ENCODE data around the gene ANP32B.

DNA sequence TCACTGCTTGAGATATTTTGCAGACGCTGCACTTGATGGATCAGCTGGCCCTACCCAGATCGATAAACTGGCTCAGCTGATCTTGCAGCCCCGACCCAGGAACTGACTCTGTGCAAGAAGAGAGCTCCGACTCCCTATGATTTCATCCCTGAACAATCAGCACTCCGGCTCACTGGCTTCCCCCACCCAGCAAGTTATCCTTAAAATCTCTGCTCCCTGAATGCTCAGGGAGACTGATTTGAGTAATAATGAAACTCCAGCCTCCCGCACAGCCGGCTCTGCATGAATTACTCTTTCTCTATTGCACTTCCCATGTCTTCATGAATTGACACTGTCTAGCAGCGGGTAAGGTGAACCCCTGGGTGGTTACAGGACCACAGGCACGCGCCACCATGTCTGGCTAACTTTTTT lies 56.5 kb downstream of the ANP32B start:
- no peak for TF ChIP-seq YY1 (IDR thresholded peaks at IDR 0.05; ENCODE audit: insufficient read depth, insufficient read length)
- no peak for TF ChIP-seq SUZ12 (IDR thresholded peaks at IDR 0.05; ENCODE audit: extremely low read depth, insufficient read depth, insufficient read length)
- TF ChIP-seq ZNF274 (IDR thresholded peaks at IDR 0.05; ENCODE audit: low read depth, low read length) = no peak

Data from NT2/D1 (cell line).